Stimulated activated CD8-positive, alpha-beta memory T cell treated with anti-CD3 and anti-CD28 coated beads, Interleukin-7, amount 100 ng/mL, for 48 hours (primary cell): ENCODE results near the gene KCNG2.

Source experiments
- DNase-seq, 2 donors: peaks; one replicate each; pipeline ENCODE4 v3.0.0-alpha.2; 2020; ENCODE audit warnings: low read depth in 1 of 2; ENCODE audit errors: extremely low read depth in 1 of 2

The KCNG2 gene

GRCh38 chr18:79937103-79937860 is 139.5 kb downstream of the KCNG2 start:
- no peak for DNase-seq

GRCh38 chr18:79938196-79938595 is 140.5 kb downstream of the KCNG2 start:
- no peak for DNase-seq

GRCh38 chr18:79939096-79939495 is 141.4 kb downstream of the KCNG2 start:
- no peak for DNase-seq

- no peak for DNase-seq
Observed at GRCh38 chr18:79940126-79940813, 142.5 kb downstream of the KCNG2 start.

- DNase-seq, result no peak
Observed at GRCh38 chr18:79940814-79941472, 143.2 kb downstream of the KCNG2 start.

GRCh38 chr18:79941473-79942119 is 143.9 kb downstream of the KCNG2 start:
- DNase-seq, result no peak

- DNase-seq, result no peak
Observed at GRCh38 chr18:79942211-79942610, 144.5 kb downstream of the KCNG2 start.

GRCh38 chr18:79942786-79943607 is 145.3 kb downstream of the KCNG2 start:
- no peak for DNase-seq

- DNase-seq, result no peak
Observed at GRCh38 chr18:79943608-79944125, 145.9 kb downstream of the KCNG2 start.

- no peak for DNase-seq
Observed at GRCh38 chr18:79944126-79944731, 146.5 kb downstream of the KCNG2 start.

- DNase-seq, result no peak
Observed at GRCh38 chr18:79944746-79945117, 147.0 kb downstream of the KCNG2 start.

- no peak for DNase-seq
Observed at GRCh38 chr18:79945118-79946042, 147.6 kb downstream of the KCNG2 start.

GRCh38 chr18:79947054-79947755 is 149.5 kb downstream of the KCNG2 start:
- DNase-seq, result no peak

- no peak for DNase-seq
Observed at GRCh38 chr18:79947881-79948610, 150.3 kb downstream of the KCNG2 start.

- DNase-seq, result no peak
Observed at GRCh38 chr18:79948719-79949411, 151.1 kb downstream of the KCNG2 start.
